MG63 (cell line): ENCODE measurements around the gene SOX13. TPM values are rescaled to one million over a fixed set of nuclear protein-coding genes. Genes with fewer than 3 reads are reported as not detected.
"Not testable (repeated sequence)": the region's sequence is repeated elsewhere in the genome, so short reads cannot be mapped to it uniquely, and the experiment has no call there.

Source experiments
- DNase-seq: peaks from one replicate; pipeline ENCODE4 v3.0.0-alpha.2; 2020
- H3K27me3 ChIP-seq: fragments of 250-450 bp; sonication (Bioruptor Pico); 2 replicates; pipeline ENCODE4 v1.5.1; 2020; ENCODE audit warnings: mild to moderate bottlenecking, moderate library complexity
- H3K36me3 ChIP-seq: fragments of 250-450 bp; sonication (Bioruptor Pico); 2 replicates; pipeline ENCODE4 v1.5.1; 2020; ENCODE audit warnings: mild to moderate bottlenecking, moderate library complexity
- H3K4me3 ChIP-seq: fragments of 250-450 bp; sonication (Bioruptor Pico); 2 replicates; pipeline ENCODE4 v1.5.1; 2020; ENCODE audit warnings: mild to moderate bottlenecking, moderate library complexity
- H3K9me3 ChIP-seq: fragments of 250-450 bp; sonication (Bioruptor Pico); 2 replicates; pipeline ENCODE4 v1.5.1; 2020; ENCODE audit warnings: mild to moderate bottlenecking, moderate library complexity
- total RNA-seq: library from RNA; depleted of rRNA; stranded (reverse); fragments of >200 nt; shearing (Covaris generic); gene quantifications from 2 replicates; pipeline ENCODE4 v1.2.3, GENCODE V29; 2014; ENCODE audit warnings: low replicate concordance

The SOX13 gene
- total RNA-seq, 1 experiment from 2014 or later, result 0.86 TPM

- no peaks in the 10 kb centered on the region for H3K36me3 ChIP-seq
- H3K27me3 ChIP-seq, result no peaks in the 10 kb centered on the region
- no peak for DNase-seq
- no peaks in the 10 kb centered on the region for H3K9me3 ChIP-seq
- no peak overlapping the region for H3K4me3 ChIP-seq
These were observed 19.9 kb downstream of the SOX13 start for GRCh38 chr1:204092632-204093420.

- Histone ChIP-seq H3K36me3 (no peaks in the 10 kb centered on the region), H3K4me3 (no peak overlapping the region), H3K27me3 (no peaks in the 10 kb centered on the region), H3K9me3 (no peaks in the 10 kb centered on the region)
- no peak for DNase-seq
These were observed 20.5 kb downstream of the SOX13 start for GRCh38 chr1:204093421-204093717.

GRCh38 chr1:204093781-204094180 lies 20.9 kb downstream of the SOX13 start:
- no peaks in the 10 kb centered on the region for H3K27me3 ChIP-seq
- H3K36me3 ChIP-seq, result no peaks in the 10 kb centered on the region
- H3K4me3 ChIP-seq, result no peak overlapping the region
- no peaks in the 10 kb centered on the region for H3K9me3 ChIP-seq
- DNase-seq, result no peak

GRCh38 chr1:204094313-204094729 lies 21.4 kb downstream of the SOX13 start:
- Histone ChIP-seq H3K36me3 (no peaks in the 10 kb centered on the region), H3K4me3 (no peak overlapping the region), H3K27me3 (no peaks in the 10 kb centered on the region), H3K9me3 (no peaks in the 10 kb centered on the region)
- no peak for DNase-seq

- Histone ChIP-seq H3K4me3 (no peak overlapping the region), H3K36me3 (no peaks in the 10 kb centered on the region), H3K27me3 (no peaks in the 10 kb centered on the region), H3K9me3 (no peaks in the 10 kb centered on the region)
- no peak for DNase-seq
These were observed 22.1 kb downstream of the SOX13 start for GRCh38 chr1:204094856-204095634.

GRCh38 chr1:204096931-204097330 lies 24.0 kb downstream of the SOX13 start:
- DNase-seq, result no peak
- Histone ChIP-seq H3K27me3 (no peaks in the 10 kb centered on the region), H3K4me3 (no peak overlapping the region), H3K36me3 (no peaks in the 10 kb centered on the region), H3K9me3 (no peaks in the 10 kb centered on the region)

GRCh38 chr1:204098683-204099082 lies 25.8 kb downstream of the SOX13 start:
- H3K4me3 ChIP-seq, result no peak overlapping the region
- H3K27me3 ChIP-seq, result no peaks in the 10 kb centered on the region
- H3K9me3 ChIP-seq, result no peaks in the 10 kb centered on the region
- H3K36me3 ChIP-seq, result no peaks in the 10 kb centered on the region
- DNase-seq, result no peak

- not testable (repeated sequence) for H3K9me3 ChIP-seq, DNase-seq, H3K36me3 ChIP-seq, H3K27me3 ChIP-seq, H3K4me3 ChIP-seq
These were observed 26.8 kb downstream of the SOX13 start for GRCh38 chr1:204099754-204100153.

GRCh38 chr1:204102029-204102611 lies 29.2 kb downstream of the SOX13 start:
- Histone ChIP-seq H3K27me3 (no peaks in the 10 kb centered on the region), H3K9me3 (no peaks in the 10 kb centered on the region), H3K4me3 (no peak overlapping the region), H3K36me3 (no peaks in the 10 kb centered on the region)
- no peak for DNase-seq

GRCh38 chr1:204102739-204103430 lies 30.0 kb downstream of the SOX13 start:
- H3K4me3 ChIP-seq, result no peak overlapping the region
- no peak for DNase-seq
- no peaks in the 10 kb centered on the region for H3K27me3 ChIP-seq

GRCh38 chr1:204103431-204103741 lies 30.5 kb downstream of the SOX13 start:
- H3K4me3 ChIP-seq, result no peak overlapping the region
- no peak for DNase-seq
- no peaks in the 10 kb centered on the region for H3K27me3 ChIP-seq
- H3K9me3 ChIP-seq, result no peaks in the 10 kb centered on the region
- no peaks in the 10 kb centered on the region for H3K36me3 ChIP-seq

More at GRCh38 chr1:204102739-204103430, 30.0 kb downstream of the SOX13 start:
- Histone ChIP-seq H3K9me3 (no peaks in the 10 kb centered on the region), H3K36me3 (no peaks in the 10 kb centered on the region)

GRCh38 chr1:204104331-204105130 lies 31.6 kb downstream of the SOX13 start:
- DNase-seq, result no peak
- Histone ChIP-seq H3K9me3 (no peaks in the 10 kb centered on the region), H3K27me3 (no peaks in the 10 kb centered on the region), H3K36me3 (no peaks in the 10 kb centered on the region), H3K4me3 (no peak overlapping the region)

- no peak for DNase-seq
- no peaks in the 10 kb centered on the region for H3K27me3 ChIP-seq
- no peaks in the 10 kb centered on the region for H3K36me3 ChIP-seq
- H3K9me3 ChIP-seq, result no peaks in the 10 kb centered on the region
- no peak overlapping the region for H3K4me3 ChIP-seq
These were observed 32.2 kb downstream of the SOX13 start for GRCh38 chr1:204105131-204105515.

GRCh38 chr1:204106825-204107224 lies 33.9 kb downstream of the SOX13 start:
- no peak overlapping the region for H3K4me3 ChIP-seq
- H3K36me3 ChIP-seq, result no peaks in the 10 kb centered on the region
- H3K27me3 ChIP-seq, result no peaks in the 10 kb centered on the region
- DNase-seq, result no peak
- no peaks in the 10 kb centered on the region for H3K9me3 ChIP-seq

- no peak for DNase-seq
- Histone ChIP-seq H3K9me3 (no peaks in the 10 kb centered on the region), H3K27me3 (no peaks in the 10 kb centered on the region), H3K4me3 (no peak overlapping the region), H3K36me3 (no peaks in the 10 kb centered on the region)
These were observed 35.0 kb downstream of the SOX13 start for GRCh38 chr1:204107892-204108291.

GRCh38 chr1:204108312-204109141 lies 35.6 kb downstream of the SOX13 start:
- H3K9me3 ChIP-seq, result no peaks in the 10 kb centered on the region
- no peak overlapping the region for H3K4me3 ChIP-seq
- H3K27me3 ChIP-seq, result no peaks in the 10 kb centered on the region
- no peak for DNase-seq
- H3K36me3 ChIP-seq, result no peaks in the 10 kb centered on the region
